ENCODE measurements around the gene GRIK2. TPM values are rescaled to one million over a fixed set of nuclear protein-coding genes. Genes with fewer than 3 reads are reported as not detected.

Gene GRIK2
- total RNA-seq, 1 experiment from 2014 or later = 0.55 TPM

GRCh38 chr6:102064142-102064541 is 670.6 kb downstream of the GRIK2 start:
- BruUV-seq (replicated peaks) = no TSS peak
- intact Hi-C loops (cut with micrococcal nuclease) = no loop called here
- Histone ChIP-seq H3K9me2 (replicated peaks; ENCODE audit: low read length) (no peaks in the 10 kb centered on the region), H3K27ac (ENCODE audit: low read length) (no peak overlapping the region), H4K20me1 (ENCODE audit: low read length) (no peaks in the 10 kb centered on the region), H3K36me3 (ENCODE audit: low read depth, low read length) (no peaks in the 10 kb centered on the region), H3F3A (ENCODE audit: low read length, unreplicated experiment) (no peaks in the 10 kb centered on the region), H3K4me3 (ENCODE audit: low read length) (no peak overlapping the region), H2AFZ (ENCODE audit: low read length) (no peak overlapping the region), H3K4me1 (ENCODE audit: insufficient read depth, low read length) (no peaks in the 10 kb centered on the region), H3K27me3 (ENCODE audit: low read length) (no peaks in the 10 kb centered on the region), H3K79me2 (ENCODE audit: low read length) (no peaks in the 10 kb centered on the region), H3K4me2 (ENCODE audit: low read length) (no peak overlapping the region), H3K9me3 (ENCODE audit: low read length) (no peaks in the 10 kb centered on the region), H3K9ac (ENCODE audit: low read length) (no peak overlapping the region)
- TF ChIP-seq EZH2 (IDR thresholded peaks at IDR 0.05; ENCODE audit: low read length, unreplicated experiment) = no peak
- DNase-seq (no peak), ATAC-seq (no peak)
- ChIA-PET POLR2A (ENCODE audit: unreplicated experiment) (no interaction called here), CTCF (no interaction called here)

- Histone ChIP-seq H3K9me2 (replicated peaks; ENCODE audit: low read length) (no peaks in the 10 kb centered on the region), H3K4me3 (ENCODE audit: low read length) (no peak overlapping the region), H3K79me2 (ENCODE audit: low read length) (no peaks in the 10 kb centered on the region), H2AFZ (ENCODE audit: low read length) (no peak overlapping the region), H3K36me3 (ENCODE audit: low read depth, low read length) (no peaks in the 10 kb centered on the region), H3K4me1 (ENCODE audit: insufficient read depth, low read length) (no peaks in the 10 kb centered on the region), H4K20me1 (ENCODE audit: low read length) (no peaks in the 10 kb centered on the region), H3K9me3 (ENCODE audit: low read length) (no peaks in the 10 kb centered on the region), H3K27ac (ENCODE audit: low read length) (no peak overlapping the region), H3K9ac (ENCODE audit: low read length) (no peak overlapping the region), H3K27me3 (ENCODE audit: low read length) (no peaks in the 10 kb centered on the region), H3F3A (ENCODE audit: low read length, unreplicated experiment) (no peaks in the 10 kb centered on the region), H3K4me2 (ENCODE audit: low read length) (no peak overlapping the region)
- intact Hi-C loops (cut with micrococcal nuclease) = no loop called here
- TF ChIP-seq EZH2 (IDR thresholded peaks at IDR 0.05; ENCODE audit: low read length, unreplicated experiment) = no peak
- no peak for TF ChIP-seq CTCF (conservative IDR thresholded peaks at IDR 0.05; ENCODE audit: low read depth, low read length)
- TF ChIP-seq EZH2phosphoT487 (IDR thresholded peaks at IDR 0.05; ENCODE audit: borderline replicate concordance, low read length) = no peak
- DNase-seq (no peak), ATAC-seq (no peak)
- ChIA-PET POLR2A (ENCODE audit: unreplicated experiment) (no interaction called here), CTCF (no interaction called here)
- no TSS peak for BruUV-seq (replicated peaks)
Measured at GRCh38 chr6:102066301-102066700, 672.8 kb downstream of the GRIK2 start.

- ATAC-seq (no peak), DNase-seq (no peak)
- H3F3A ChIP-seq (ENCODE audit: low read length, unreplicated experiment) = no peaks in the 10 kb centered on the region
- H3K4me2 ChIP-seq (ENCODE audit: low read length) = no peak overlapping the region
- H3K27me3 ChIP-seq (ENCODE audit: low read length) = no peaks in the 10 kb centered on the region
- CTCF ChIA-PET = no interaction called here
- no peaks in the 10 kb centered on the region for H3K79me2 ChIP-seq (ENCODE audit: low read length)
- POLR2A ChIA-PET (ENCODE audit: unreplicated experiment) = no interaction called here
- no peak overlapping the region for H3K4me3 ChIP-seq (ENCODE audit: low read length)
- H3K36me3 ChIP-seq (ENCODE audit: low read depth, low read length) = no peaks in the 10 kb centered on the region
- no peaks in the 10 kb centered on the region for H3K4me1 ChIP-seq (ENCODE audit: insufficient read depth, low read length)
- intact Hi-C loops (cut with micrococcal nuclease) = no loop called here
- no TSS peak for BruUV-seq (replicated peaks)
- H4K20me1 ChIP-seq (ENCODE audit: low read length) = no peaks in the 10 kb centered on the region
- no peaks in the 10 kb centered on the region for H3K9me3 ChIP-seq (ENCODE audit: low read length)
- no peaks in the 10 kb centered on the region for H3K9me2 ChIP-seq (replicated peaks; ENCODE audit: low read length)
- no peak overlapping the region for H3K9ac ChIP-seq (ENCODE audit: low read length)
- TF ChIP-seq EZH2phosphoT487 (IDR thresholded peaks at IDR 0.05; ENCODE audit: borderline replicate concordance, low read length) (no peak), CTCF (conservative IDR thresholded peaks at IDR 0.05; ENCODE audit: low read depth, low read length) (no peak), EZH2 (IDR thresholded peaks at IDR 0.05; ENCODE audit: low read length, unreplicated experiment) (no peak)
- no peak overlapping the region for H2AFZ ChIP-seq (ENCODE audit: low read length)
- H3K27ac ChIP-seq (ENCODE audit: low read length) = no peak overlapping the region
Measured at GRCh38 chr6:102068349-102068929, 674.9 kb downstream of the GRIK2 start.
